Measurements from ENCODE around the gene CD200R1L. TPM values are rescaled to one million over a fixed set of nuclear protein-coding genes. Genes with fewer than 3 reads are reported as not detected.

The CD200R1L gene
- total RNA-seq, 1 experiment from 2014 or later: not detected

DNA sequence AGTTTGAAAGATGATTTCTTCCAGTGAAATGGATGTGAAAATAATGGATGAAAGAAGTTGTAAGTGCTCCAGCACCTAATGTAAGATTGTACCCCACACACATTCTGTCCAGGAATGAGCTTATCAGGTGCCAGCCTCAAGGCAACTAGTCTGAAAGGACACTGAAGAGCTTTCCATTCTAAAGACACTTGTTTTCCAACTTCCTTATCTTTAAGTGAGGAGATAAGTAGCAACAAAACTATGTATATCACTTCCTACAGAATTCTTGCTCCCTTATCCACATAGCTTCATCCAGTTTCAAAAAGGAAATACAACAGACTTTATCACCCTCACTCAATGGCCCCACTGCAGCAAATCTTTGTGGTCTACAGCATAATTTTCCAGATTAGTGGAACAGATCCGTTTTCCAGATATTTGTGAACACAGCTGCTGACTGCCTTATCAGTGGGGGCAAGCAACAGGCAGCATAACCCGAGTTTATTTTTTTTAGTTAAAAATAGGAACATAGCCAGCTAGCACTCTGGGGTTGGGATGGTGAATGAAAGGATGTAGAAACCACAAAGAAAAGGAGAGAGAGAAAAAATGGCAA lies 60.6 kb downstream of the CD200R1L start:
- no peaks in the 10 kb centered on the region for H3K23me2 ChIP-seq (ENCODE audit: insufficient read length, low read depth, low read length, poor library complexity, severe bottlenecking)
- H3K27me3 ChIP-seq (ENCODE audit: insufficient read depth, low read length): no peaks in the 10 kb centered on the region
- no peak for DNase-seq
- H2AFZ ChIP-seq (ENCODE audit: low read length): no peak overlapping the region
- H4K20me1 ChIP-seq (ENCODE audit: control insufficient read depth, insufficient read depth, insufficient read length): no peaks in the 10 kb centered on the region
- no peak overlapping the region for H2AK5ac ChIP-seq (ENCODE audit: insufficient read length, low read length)
- H3K4me1 ChIP-seq (ENCODE audit: insufficient read depth, low read length): no peaks in the 10 kb centered on the region
- peaks cover 1% of the 10 kb centered on the region; the same call in 1 of the 2 replicates for H3K27me3 Mint-ChIP-seq (ENCODE audit: low read depth)
- TF ChIP-seq, protein P1, sequence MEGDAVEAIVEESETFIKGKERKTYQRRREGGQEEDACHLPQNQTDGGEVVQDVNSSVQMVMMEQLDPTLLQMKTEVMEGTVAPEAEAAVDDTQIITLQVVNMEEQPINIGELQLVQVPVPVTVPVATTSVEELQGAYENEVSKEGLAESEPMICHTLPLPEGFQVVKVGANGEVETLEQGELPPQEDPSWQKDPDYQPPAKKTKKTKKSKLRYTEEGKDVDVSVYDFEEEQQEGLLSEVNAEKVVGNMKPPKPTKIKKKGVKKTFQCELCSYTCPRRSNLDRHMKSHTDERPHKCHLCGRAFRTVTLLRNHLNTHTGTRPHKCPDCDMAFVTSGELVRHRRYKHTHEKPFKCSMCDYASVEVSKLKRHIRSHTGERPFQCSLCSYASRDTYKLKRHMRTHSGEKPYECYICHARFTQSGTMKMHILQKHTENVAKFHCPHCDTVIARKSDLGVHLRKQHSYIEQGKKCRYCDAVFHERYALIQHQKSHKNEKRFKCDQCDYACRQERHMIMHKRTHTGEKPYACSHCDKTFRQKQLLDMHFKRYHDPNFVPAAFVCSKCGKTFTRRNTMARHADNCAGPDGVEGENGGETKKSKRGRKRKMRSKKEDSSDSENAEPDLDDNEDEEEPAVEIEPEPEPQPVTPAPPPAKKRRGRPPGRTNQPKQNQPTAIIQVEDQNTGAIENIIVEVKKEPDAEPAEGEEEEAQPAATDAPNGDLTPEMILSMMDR (conservative IDR thresholded peaks at IDR 0.05): no peak
- no peak overlapping the region for H2BK5ac ChIP-seq (ENCODE audit: insufficient read length, low read length)
- no peak overlapping the region for H3K4me2 ChIP-seq (ENCODE audit: insufficient read depth, insufficient read length, low read length)
- no peak overlapping the region for H4K8ac ChIP-seq (replicated peaks; ENCODE audit: insufficient read length, low read depth, low read length)
- no peak overlapping the region for H3K27ac Mint-ChIP-seq
- no peaks in the 10 kb centered on the region for H3K9me3 ChIP-seq (ENCODE audit: control insufficient read depth, low read depth, low read length)
- H3K18ac ChIP-seq (ENCODE audit: insufficient read length, low read depth, low read length): no peak overlapping the region
- no peak overlapping the region for H2BK20ac ChIP-seq (ENCODE audit: low read depth, low read length, poor library complexity, severe bottlenecking)
- no peak overlapping the region for H2BK15ac ChIP-seq (ENCODE audit: low read depth, low read length)
- peaks cover 3 to 9% of the 10 kb centered on the region in 2 experiments; a peak in 3 of 4 replicates for H3K4me1 Mint-ChIP-seq
- WGBS (ENCODE audit: extremely low coverage, insufficient read length, low lambda C conversion rate): no CpG with 5 or more reads among the region's 2 CpGs
- no peak overlapping the region for H3K9ac ChIP-seq (ENCODE audit: extremely low read depth, insufficient read length, low read length)
- peaks cover 8 to 23% (median 8%) of the 10 kb centered on the region in 3 experiments; a peak in 6 of 7 replicates for H3K36me3 Mint-ChIP-seq (ENCODE audit: insufficient read depth in 1 of 3, low read depth in 3 of 3)
- H3T11ph ChIP-seq (ENCODE audit: low read length): no peak overlapping the region
- H3K27ac ChIP-seq (ENCODE audit: insufficient read length, low read depth, low read length): no peak overlapping the region
- no peak overlapping the region for H4K91ac ChIP-seq (ENCODE audit: insufficient read length, low read depth, low read length)
- H2BK120ac ChIP-seq (ENCODE audit: low read depth, low read length, poor library complexity, severe bottlenecking): no peak overlapping the region
- H2BK12ac ChIP-seq (ENCODE audit: insufficient read length, low read depth, low read length): no peak overlapping the region
- peaks cover 14 to 20% of the 10 kb centered on the region in 2 experiments; a peak in 4 of 5 replicates for H3K9me3 Mint-ChIP-seq
- H3K4me3 Mint-ChIP-seq: no peak overlapping the region
- no peaks in the 10 kb centered on the region for H3K79me2 ChIP-seq (ENCODE audit: insufficient read depth, low read length)
- H3K23ac ChIP-seq (ENCODE audit: insufficient read length, low read depth, low read length): no peak overlapping the region
- H4K5ac ChIP-seq (ENCODE audit: insufficient read length, low read depth, low read length): no peak overlapping the region
- no peaks in the 10 kb centered on the region for H3K79me1 ChIP-seq (ENCODE audit: insufficient read depth, low read depth, low read length, poor library complexity, severe bottlenecking)
- no peak overlapping the region for H3K4ac ChIP-seq (ENCODE audit: low read depth, low read length)
- no peak overlapping the region for H3K14ac ChIP-seq (ENCODE audit: insufficient read depth, low read length)
- no peak overlapping the region for H3K56ac ChIP-seq (ENCODE audit: insufficient read length, low read depth, low read length)
